Psoas muscle (tissue), 8 donors: ENCODE measurements around the gene SPAG16. TPM values are rescaled to one million over a fixed set of nuclear protein-coding genes. Genes with fewer than 3 reads are reported as not detected.

Experiments
- ATAC-seq, 4 donors: fragments of 200-7000 bp; cut with Tn5 transposase; one replicate each; pipeline ENCODE4 v1.9.1; 2020; ENCODE audit warnings: moderate library complexity in 3 of 4, mild to moderate bottlenecking in 2 of 4
- DNase-seq, 2 donors: peaks; one replicate each; pipeline ENCODE4 v3.0.0-alpha.2; 2020
- H3K27ac ChIP-seq: fragments of 200-600 bp; one replicate; pipeline ENCODE4 v1.8.0; 2022
- H3K27me3 ChIP-seq, 3 donors: fragments of 200-600 bp in 1 of 3; one replicate each; pipeline versions ENCODE4 v1.6.1 to v1.8.0; 2013 to 2022; ENCODE audit warnings: low read length in 2 of 3, mild to moderate bottlenecking in 2 of 3, moderate library complexity in 1 of 3; ENCODE audit not compliant: insufficient read depth in 3 of 3
- H3K36me3 ChIP-seq, 2 donors: fragments of 200-600 bp in 1 of 2; one replicate each; pipeline versions ENCODE4 v1.6.1 to v1.8.0; 2013 to 2022; ENCODE audit warnings: low read depth in 1 of 2, mild to moderate bottlenecking in 1 of 2, moderate library complexity in 1 of 2; ENCODE audit not compliant: insufficient read depth in 1 of 2
- H3K4me1 ChIP-seq: fragments of 200-600 bp; one replicate; pipeline ENCODE4 v1.8.0; 2022
- H3K4me3 ChIP-seq: fragments of 200-600 bp; one replicate; pipeline ENCODE4 v1.8.0; 2022; ENCODE audit warnings: mild to moderate bottlenecking
- H3K9me3 ChIP-seq: fragments of 200-600 bp; one replicate; pipeline ENCODE4 v1.8.0; 2022
- CTCF ChIP-seq: fragments of 200-600 bp; IDR thresholded peaks from one replicate; pipeline ENCODE4 v1.8.0; 2022; ENCODE audit warnings: antibody characterized with exemption
- WGBS, 3 donors: extraction: QIAGEN DNeasy Blood & Tissue Kit; methylation state at CpG; one replicate each; pipeline versions ENCODE4 v1.1.6 to v1.1.7; 2013; 5-methylcytosine and 5-hydroxymethylcytosine counted together
- intact Hi-C, 2 donors: fragments of 100-400 bp; cut with DNase I; formaldehyde crosslinking; loops; one replicate each; pipeline versions ENCODE4 v1.11.0 to v1.14.2; 2022
- polyA plus RNA-seq, 3 donors: library from polyadenylated mRNA; stranded (reverse); fragments of 200-250 nt; gene quantifications; one replicate each; pipeline ENCODE4 v1.2.3, GENCODE V29; 2013
- total RNA-seq, 4 donors: library from RNA; stranded (reverse); fragmentation: NEBNext Ultra II Directional in 2 of 4; extraction: Animal tissue kit (Norgen Biotek cat#: 25700) in 2 of 4; gene quantifications; one replicate each; pipeline versions ENCODE4 v1.2.1 to v1.2.4, GENCODE V29; 2021 to 2023
- donor health status: healthy with polysubstance abuse.
- donor health status: DM: no; HTN: no; CAD: no; lungs with moderate emphysema.
- donor health status: Bipolar disorder and iron deficiency.
- donor health status: healthy.
- donor health status: DM: yes; HTN: yes; CAD: no.
- donor health status: DM: no; HTN: no; CAD: no.
- donor health status: DM: no; HTN: no; CAD: no.
- donor health status: DM: yes; HTN: yes; CAD: no.

The SPAG16 gene
- total and polyA plus RNA-seq, 7 donors: 1.6 to 8.7 (median 4.3) TPM

- H3K27me3 ChIP-seq: no peaks in the 10 kb centered on the region
- no peaks in the 10 kb centered on the region for H3K4me1 ChIP-seq
- no peak overlapping the region for H3K27ac ChIP-seq
- H3K36me3 ChIP-seq: no peaks in the 10 kb centered on the region
- 59 to 68% (median 61%) methylated on average over 3 of the region's 3 CpGs for WGBS, 3 donors
- no peak for DNase-seq
- no peak for ATAC-seq
- no peak for TF ChIP-seq CTCF
- intact Hi-C loops: no loop called here
- no peak overlapping the region for H3K4me3 ChIP-seq
- no peaks in the 10 kb centered on the region for H3K9me3 ChIP-seq
Observed at GRCh38 chr2:214011676-214012075, 727.4 kb downstream of the SPAG16 start.

GRCh38 chr2:214014551-214015220, 730.4 kb downstream of the SPAG16 start:
- H3K4me3 ChIP-seq: no peak overlapping the region
- H3K4me1 ChIP-seq: peaks cover 6% of the 10 kb centered on the region
- WGBS, 3 donors: 77 to 85% (median 82%) methylated on average over 7 of the region's 7 CpGs
- no peaks in the 10 kb centered on the region for H3K9me3 ChIP-seq
- ATAC-seq (peak in 1 of 4 donors; percentile 62), DNase-seq (no peak)
- intact Hi-C loops: no loop called here
- H3K27ac ChIP-seq: no peak overlapping the region
- H3K36me3 ChIP-seq: no peaks in the 10 kb centered on the region
- TF ChIP-seq CTCF: no peak
- H3K27me3 ChIP-seq: no peaks in the 10 kb centered on the region

GRCh38 chr2:214019229-214019972, 735.1 kb downstream of the SPAG16 start:
- no peak for TF ChIP-seq CTCF
- ATAC-seq: peak; percentile 77 to 96 (median 82)
- peak; percentile 42 to 49 for DNase-seq
- Histone ChIP-seq H3K27ac (no peak overlapping the region), H3K9me3 (no peaks in the 10 kb centered on the region), H3K36me3 (no peaks in the 10 kb centered on the region), H3K4me3 (no peak overlapping the region), H3K27me3 (no peaks in the 10 kb centered on the region), H3K4me1 (peaks cover 6% of the 10 kb centered on the region)
- WGBS, 3 donors: 62 to 79% (median 63%) methylated on average over 3 of the region's 3 CpGs
- intact Hi-C loops: no loop called here

GRCh38 chr2:214019973-214020345, 735.7 kb downstream of the SPAG16 start:
- H3K27ac ChIP-seq: no peak overlapping the region
- peaks cover 6% of the 10 kb centered on the region for H3K4me1 ChIP-seq
- no peak for ATAC-seq
- no peak for TF ChIP-seq CTCF
- H3K36me3 ChIP-seq: no peaks in the 10 kb centered on the region
- H3K4me3 ChIP-seq: no peak overlapping the region
- H3K27me3 ChIP-seq: no peaks in the 10 kb centered on the region
- 83 to 89% (median 86%) methylated on average over 4 of the region's 4 CpGs for WGBS, 3 donors
- H3K9me3 ChIP-seq: no peaks in the 10 kb centered on the region
- no peak for DNase-seq
- intact Hi-C loops: no loop called here
